Activated CD8-positive, alpha-beta memory T cell treated with anti-CD3 and anti-CD28 coated beads for 24 hours (primary cell): ENCODE measurements around the gene NBEAL2.

Experiments
- DNase-seq: peaks from one replicate; pipeline ENCODE4 v3.0.0-alpha.2; 2020

NBEAL2 gene

DNA sequence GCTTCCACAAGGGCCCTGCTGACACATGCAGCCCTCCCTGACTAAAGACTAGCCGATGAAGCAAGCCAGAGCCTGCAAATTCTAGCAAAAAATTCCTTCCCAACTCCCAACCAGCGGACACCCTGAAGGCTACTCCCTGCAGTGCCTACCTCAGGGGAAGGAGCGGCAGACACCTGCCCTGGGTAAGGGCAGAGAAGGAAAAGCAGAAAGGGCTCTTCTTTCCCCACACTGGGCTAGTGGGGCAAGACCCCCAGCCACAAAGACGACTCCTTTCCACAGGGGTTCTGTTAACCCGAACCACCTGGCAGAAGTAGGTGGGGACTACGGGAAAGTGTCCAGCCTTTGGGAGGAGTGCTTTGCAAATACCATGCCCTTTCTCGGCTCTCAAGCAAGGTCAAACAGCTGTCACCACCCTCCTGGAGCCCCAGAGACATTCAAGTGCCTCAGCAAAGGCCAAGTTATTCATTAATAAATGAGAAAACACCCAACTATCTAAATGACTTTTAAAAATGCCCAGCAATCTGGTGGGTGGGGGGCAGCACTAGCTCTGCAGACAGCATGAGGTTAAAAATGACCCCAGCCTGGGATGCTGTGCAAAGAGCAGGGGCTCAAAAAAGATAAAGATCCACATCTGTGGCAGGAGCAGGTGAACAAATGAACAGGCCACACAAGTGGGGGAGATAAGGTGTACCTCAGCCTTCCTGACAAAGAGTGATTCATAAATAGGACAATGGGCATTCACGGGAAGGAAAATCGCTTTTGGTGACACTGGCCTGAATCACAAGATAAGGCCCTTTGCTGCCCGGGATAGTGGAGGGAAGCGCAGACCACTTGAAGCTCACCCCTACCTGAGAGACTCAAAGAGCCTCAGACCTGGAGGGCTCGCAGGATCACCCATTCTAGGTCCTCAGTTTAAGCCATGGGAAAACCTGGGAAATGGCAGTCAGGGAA lies 36.0 kb upstream of the NBEAL2 start:
- no peak for DNase-seq

DNA sequence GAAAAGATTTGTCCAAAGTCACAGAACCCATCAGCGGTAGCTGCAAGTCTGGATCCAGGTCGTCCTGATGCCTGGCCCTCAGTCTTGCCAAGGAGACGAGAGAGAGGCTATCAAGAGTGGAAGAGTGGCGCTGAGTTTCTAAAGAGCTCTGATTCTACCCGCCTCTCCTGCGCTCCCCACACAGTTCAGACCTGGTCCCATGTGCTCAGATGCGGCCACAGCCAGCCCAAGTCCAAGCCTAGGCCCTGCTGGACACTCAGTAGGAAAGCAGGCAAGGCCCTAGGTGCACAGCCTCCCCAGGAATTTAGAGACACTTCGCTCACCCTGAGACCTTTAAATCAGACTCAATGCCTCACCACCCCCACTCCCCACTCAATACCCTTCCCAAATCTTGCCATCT lies 35.3 kb upstream of the NBEAL2 start:
- no peak for DNase-seq

DNA sequence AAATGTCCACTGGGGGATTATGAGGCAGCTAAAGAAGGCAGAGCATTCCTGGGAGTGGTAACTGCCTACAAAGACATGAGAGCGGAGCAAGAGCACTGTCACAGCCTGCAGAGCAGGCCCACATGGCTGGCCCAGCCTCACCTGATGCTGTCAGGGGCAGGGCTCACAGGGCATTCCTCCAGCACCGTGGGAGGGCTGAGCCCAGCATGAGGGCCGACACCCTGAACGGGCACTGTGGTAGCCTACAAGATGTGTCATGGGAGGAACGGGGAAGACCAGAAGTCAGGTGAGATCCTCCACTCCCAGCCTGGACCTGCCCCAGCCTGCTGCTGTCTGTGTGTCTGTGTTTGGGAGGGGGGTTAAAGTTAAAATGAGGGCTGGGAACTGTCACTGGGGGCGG lies 33.0 kb upstream of the NBEAL2 start:
- no peak for DNase-seq

DNA sequence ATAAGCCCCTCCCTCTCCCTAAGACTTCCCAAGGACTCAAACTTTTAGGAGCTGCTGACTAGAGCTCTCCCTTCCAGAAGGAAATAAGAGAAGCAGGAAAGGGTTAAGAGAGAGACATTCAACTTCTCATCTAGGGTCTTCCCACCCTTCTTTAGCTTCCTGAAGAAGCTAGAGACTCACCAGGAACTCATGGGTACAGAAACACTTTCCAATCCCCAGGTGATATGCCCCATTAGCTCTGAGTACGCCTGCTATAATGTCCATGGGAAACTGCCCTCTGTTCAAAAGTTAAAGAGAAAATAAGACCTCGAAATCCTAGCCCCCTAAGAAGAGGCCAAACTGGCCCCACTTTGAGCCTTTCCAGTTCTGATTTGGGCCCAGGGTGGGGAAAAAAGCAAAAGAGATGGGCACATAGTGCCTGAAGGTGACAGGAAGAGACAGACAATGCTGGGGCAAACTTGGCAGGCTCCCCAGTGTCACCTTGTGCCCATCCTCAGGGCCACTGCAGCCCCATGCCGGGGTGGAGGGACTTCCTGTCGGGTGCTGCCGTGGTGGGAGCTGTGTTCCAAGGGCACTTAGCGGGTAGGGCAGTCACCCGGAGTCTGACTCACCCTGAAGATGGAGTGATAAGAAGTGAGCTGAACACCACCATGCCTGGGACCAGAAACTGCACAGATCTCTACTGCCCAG lies 32.5 kb upstream of the NBEAL2 start:
- peak; percentile 75 for DNase-seq

DNA sequence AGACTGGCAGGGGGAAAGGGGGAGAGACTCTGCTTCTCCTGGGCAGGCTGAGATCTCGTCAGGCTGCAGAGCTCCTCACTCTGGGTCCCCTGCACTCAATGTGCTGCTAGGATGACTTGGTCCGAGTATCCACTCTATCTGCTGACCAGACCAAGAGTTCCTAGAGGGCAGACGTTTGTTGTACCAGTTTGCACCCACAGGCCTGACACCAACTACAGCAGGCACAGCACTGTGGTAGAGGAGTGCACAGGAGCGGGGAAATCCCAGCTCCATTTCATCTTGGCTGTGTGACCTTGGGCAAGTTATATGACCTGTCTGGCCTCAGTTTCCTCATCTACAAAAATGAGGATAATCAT lies 31.9 kb upstream of the NBEAL2 start:
- no peak for DNase-seq

DNA sequence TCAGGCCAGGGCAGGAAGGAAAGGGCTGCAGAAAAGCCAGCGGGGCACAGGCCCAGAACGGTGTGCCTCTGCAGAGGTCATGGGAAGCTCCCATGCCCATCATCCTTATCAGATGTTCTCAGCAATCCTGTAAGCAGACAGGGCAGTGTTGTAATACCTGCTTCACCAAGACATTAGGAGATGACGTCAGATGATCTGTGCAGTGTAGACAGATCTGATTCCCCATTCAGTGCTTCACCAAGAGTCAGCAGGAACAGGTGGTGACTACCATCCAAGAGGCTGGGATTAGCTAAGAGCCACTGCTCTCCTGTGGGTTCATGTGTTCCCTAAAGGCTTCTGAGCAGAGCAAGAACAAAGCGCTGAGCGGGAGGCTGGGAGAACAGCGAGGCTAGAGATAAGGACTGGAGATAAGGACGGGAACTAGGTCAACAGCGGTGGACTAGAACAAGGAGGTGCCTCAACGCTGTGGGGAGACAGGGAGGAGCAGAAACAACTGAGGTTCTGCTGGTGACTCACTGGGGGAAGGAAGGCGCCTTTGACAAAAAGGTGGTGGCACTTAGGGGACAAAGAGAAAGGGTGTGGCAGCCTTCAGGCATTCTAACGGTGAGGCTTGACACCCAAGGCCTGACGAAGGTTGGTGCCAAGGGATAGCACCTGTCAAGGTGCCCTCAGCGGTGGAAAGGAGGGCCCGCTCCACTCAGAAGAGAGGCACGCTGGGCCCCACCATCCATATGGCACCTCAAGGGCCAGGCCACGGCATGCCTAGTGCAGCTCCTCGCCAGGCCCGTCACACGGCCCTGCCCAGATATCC lies 31.3 kb upstream of the NBEAL2 start:
- DNase-seq, result peak; percentile 78

DNA sequence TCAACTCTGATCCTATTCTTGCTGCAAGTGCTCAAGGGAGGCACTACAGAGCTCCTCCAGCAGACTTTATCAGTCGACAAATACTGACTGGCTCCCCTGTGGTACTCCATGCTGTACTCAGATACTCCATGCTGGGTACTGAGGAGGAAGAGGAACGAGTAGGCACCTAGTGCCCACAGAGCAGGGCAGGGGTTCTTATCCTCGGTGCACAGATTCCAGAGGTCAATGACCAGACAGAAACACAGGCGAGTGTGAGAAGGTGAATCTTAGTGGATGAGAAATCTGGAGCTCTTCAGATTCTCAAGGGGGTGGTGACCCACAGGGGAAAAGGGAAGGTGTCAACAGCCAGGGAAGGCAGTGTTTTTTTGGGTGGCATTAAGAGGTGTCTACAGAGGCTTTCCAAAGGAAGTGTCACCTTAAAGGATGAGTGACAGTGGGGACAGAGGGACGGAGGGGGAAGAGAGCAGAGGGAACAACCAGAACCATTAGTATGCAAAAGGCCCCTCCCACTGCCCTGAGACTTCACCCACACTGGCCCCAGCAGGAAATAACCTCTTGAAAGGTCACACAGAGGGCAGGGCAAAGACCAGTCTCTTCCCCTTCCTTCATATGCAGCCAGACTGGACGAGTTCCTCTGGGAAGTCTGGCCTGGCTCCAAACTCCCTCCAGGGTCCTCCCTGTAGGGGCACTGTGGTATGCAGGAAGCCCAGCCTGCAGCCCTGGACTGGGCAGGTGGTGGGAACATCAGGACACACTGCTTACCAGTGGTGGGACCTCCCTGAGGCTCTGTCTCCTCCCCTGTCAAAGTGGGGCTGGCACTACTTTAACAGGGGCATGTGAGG lies 30.4 kb upstream of the NBEAL2 start:
- no peak for DNase-seq

DNA sequence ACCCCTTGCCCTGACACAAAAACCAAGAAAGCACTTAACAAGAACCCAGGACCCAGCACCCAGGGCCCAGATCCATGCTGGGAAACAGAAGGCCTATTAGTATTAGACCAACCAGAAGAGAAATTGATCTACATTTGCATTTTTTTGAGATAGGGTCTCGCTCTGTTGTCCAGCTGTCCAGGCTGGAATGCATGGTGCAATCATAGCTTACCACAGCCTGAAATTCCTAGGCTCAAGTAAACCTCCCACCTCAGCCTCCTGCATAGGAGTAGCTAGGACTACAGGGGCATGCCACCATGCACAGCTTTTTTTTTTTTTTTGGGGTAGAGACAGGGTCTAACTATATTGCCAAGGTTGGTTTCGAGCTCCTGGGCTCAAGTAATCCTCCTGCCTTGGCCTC lies 29.3 kb upstream of the NBEAL2 start:
- no peak for DNase-seq

DNA sequence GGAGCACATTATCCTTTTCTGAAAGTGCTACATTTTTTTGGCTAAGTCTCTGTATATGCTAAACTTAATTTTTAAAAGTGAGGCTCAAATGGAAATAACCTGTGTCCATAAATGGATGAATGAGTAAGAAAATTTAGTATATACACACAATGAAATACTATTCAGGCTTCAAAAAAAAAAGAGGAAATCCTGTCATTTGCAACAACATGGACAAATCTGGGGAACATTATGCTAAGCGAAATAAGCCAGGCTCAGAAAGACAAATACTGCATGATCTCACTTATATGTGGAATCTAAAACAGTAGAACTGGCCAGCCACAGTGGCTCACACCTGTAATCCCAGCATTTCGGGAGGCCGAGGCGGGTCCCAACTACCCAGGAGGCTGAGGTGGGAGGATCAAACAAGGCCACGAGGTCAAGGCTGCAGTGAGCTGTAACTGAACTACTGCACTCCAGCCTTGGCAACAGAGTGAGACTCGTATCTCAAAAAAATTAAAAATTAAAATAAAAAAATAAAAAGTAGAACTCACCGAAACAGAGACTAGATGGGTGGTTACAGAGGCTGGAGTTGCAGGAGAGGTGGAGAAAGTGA lies 28.7 kb upstream of the NBEAL2 start:
- DNase-seq, result no peak

DNA sequence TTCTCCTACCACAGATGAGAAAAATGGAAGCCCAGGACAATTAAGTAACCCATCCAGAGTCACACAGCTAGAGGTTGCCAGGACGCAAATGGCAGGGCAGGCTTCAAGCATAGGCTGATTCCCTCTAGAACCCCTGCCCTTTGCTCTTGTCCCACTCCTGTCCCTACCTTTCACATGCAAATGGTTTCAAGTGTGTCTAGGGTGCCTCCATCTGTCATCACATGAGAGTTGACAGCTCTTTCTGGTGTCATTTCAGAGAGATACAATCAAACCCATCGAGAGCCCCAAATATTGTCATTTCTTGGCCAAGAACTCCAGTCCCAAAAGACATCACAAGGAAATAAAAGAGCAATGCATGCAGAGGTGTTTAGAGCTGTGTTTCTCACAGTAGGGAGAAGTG lies 26.7 kb upstream of the NBEAL2 start:
- DNase-seq, result no peak

DNA sequence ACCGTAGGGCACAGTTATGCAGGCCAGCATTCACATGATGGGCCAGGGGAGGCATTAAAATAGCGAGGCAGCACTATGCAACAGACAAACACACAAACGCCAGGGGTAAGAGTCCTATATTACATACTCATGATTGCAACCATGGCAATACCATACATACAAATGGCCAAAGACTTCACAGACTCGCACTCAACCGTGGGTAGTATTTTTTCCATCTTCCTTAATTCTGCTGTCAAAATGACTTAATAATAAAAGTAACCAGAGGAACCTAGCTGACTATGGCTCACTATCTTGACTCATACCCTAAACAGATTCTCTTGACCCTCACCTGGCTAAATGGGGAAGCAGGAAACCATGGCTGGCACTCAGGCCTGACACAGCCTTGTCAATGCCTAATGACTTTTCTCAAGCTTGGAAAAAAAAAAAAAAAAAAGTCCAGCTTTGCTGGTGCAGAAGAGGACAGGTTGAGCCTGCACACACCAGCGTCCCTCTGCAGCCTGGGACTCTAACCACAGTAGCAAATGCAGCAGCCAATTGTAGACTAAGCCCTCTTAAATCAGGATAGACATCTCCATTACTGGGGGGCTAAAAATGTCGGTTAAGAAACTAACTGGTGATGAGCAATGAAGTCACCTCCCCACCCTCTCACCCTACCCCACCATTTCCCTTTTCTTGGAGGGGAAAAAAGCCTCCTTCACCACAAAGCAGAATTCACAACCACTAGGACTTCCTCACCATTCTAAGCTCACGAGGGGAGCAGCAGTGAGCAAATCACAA lies 26.0 kb upstream of the NBEAL2 start:
- no peak for DNase-seq

DNA sequence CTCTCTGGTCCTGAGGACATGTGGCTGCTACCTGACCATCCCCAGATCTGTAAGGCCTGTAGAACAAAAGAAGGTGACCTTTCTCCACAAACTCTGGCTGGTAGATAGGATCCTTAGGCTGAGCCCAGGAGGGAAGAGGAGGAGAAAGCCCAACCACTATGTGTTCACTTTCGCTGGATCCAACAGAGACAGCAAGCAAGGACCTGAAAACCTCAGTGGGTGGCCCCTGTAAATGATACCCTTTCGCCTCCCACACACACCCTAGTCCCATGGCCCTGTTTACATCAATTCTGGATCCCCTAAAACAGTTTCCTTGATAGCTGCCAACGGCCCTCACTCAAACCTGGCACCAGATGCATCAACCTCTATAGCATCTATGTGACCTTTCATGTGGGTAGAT lies 25.3 kb upstream of the NBEAL2 start:
- DNase-seq, result no peak

DNA sequence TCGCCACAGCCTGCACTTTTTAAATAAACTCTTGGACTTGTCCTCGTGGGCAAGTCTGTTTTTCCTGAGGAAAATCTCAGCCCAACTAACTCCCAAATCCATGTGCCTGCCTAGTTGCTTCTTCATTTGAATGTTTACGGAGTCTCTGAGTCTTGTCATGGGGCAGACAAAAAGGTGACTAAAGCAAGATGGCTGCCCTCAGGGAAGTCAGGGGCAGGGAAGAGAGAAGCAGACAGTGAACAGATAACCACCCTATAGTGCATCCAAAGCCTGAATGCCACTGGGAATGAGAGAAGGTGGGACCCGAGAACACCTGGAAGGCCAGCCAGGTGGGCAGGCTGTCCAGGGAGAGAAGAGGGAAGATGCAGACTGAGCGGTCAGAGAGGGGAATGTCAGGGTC lies 24.3 kb upstream of the NBEAL2 start:
- no peak for DNase-seq

DNA sequence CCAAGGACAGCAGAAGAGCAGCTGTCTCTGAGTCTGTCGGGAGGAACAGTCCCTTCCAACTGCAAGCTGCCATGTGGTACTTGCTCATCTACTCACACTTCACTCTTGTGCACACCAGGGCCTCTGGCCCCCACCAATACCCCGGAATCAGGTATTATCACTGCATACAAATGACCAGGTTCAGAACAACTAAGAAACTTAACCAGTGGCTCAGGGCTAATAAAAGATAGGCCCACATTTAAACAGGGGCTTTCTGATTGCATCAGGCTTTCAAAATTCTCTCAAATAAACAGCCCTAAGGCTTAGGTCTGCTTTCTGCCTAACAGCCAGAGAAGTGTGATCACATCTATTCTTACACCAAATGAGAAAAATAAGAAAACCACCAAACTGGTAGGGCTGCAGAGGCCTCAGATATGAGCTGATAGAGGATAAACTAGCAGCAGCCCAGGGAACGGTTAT lies 23.6 kb upstream of the NBEAL2 start:
- DNase-seq, result no peak

DNA sequence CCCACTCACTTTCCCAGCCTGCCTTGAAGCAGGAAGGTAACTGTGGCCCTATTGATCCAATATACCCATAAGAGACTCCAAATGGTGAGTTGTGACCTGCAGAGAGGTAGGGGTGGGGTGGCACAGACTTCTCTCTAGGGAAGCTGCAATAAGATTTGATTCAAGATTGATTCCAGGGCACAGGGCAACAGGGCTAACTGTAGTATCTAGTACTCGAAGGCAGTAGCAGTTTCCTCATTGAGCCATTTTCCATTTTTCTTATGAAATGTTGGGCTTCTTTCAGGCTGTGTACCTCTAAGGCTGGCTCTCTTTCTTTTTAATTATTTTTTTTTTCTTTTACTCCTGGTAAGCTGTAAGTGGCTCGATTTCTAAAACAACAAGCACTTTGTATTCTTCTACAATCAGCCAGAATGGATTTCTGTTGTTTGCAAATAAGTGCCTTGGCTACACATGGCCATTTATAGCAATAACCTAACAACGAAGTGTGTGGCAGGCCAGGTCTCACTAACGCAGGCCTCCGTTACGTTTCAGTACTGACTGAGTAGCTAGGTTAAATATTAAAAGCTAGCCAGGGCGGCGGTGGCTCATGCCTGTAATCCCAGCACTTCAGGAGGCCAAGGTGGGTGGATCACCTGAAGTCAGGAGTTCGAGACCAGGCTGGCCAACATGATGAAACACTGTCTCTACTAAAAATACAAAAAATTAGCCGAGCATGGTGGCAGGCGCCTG lies 22.2 kb upstream of the NBEAL2 start:
- no peak for DNase-seq

DNA sequence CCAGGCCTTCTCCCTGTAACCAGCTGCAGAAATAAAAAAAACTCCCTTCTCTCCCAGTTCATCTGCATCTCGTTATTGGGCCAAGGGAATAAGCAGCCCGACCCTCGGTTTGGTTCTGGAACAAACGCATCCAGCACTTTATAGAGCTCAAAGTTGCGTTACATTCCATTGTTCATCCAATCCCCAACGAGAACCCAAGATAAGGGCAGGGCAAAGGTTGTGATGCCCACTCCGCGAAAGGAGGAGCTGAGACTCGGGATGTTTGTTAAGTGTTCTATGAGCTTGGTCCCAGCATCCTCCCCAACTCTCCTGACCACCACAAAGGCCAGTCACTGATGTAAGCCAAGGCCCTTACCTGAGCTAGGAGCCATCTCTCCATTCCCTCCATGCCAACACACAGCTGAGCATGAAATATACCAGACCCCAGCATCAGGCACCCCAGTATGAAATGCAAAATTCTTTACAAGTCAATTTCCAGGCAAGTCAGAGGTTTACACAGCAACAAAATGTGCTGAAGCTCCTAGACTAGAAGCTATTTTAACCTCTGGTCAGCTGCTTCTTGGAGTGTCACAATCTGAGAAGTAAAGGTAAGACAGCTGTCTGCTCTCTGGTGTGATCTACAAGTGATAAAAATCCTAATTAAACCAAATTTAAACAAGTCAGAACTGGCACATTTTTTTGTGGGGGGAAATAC lies 20.9 kb upstream of the NBEAL2 start:
- no peak for DNase-seq

DNA sequence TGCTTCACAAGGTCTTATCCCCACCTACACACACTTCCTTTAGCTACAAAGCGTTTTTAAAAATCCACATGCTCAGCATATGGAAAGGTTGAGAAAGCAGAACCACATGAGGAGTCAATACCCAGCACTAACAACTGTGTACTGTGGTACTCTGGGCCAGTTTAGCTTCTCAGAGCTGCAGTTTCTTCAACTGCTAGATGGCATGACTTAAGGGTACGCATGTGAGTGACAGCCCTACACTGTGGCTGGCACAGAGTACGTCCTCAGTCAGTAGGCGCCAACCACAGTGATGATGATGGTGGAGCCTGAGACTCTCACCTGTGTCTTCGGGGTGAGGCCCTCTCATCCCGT lies 20.3 kb upstream of the NBEAL2 start:
- DNase-seq, result peak; percentile 78

DNA sequence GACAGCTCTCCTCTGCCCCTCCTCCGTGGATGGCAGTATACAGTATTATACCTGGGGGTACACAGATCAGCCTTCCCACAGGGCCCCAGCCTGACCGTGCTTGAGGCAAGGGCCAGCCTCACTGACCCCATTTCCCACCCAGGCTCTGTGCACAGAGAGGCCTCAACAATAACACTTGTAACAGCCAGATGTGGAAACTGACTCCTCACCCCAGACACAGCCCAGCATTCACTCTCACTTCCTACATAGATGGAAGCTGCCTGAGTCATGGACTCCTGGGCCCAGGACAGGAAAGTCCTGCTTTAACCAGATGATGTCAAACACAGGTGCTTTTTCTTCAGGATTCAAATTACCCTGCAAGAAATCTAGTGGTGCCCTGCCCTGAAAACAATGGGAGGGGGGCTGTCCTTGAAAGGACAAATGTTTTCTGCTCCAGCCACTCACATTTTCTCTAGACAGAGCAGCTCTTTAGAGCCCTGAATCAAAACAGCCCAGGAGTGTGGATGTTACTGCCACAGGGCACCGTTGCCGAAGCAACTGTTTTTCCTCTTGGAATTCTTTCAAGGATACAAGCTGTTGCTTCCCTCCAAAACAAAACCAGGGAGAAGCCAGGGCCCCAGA lies 19.3 kb upstream of the NBEAL2 start:
- DNase-seq, result no peak

DNA sequence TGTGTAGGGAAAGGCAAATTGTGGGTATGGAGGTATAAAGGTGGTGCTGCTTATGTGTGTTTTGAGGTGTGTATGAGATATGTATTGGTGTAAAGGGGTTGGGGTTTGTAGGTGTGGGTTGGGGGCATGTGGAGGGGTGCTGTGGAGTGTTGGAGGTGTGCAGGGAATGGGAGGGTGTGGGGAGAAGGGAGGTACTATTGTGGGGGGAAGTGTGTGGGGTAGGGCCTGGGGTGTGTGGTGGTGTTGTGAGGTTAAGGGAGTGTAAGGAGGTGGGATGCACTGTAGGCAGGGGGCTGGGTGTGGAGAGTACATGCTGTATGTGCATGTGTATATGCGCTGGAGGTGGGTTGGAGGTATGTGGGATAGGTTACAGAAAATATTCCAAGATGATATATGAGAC lies 18.6 kb upstream of the NBEAL2 start:
- DNase-seq, result no peak

DNA sequence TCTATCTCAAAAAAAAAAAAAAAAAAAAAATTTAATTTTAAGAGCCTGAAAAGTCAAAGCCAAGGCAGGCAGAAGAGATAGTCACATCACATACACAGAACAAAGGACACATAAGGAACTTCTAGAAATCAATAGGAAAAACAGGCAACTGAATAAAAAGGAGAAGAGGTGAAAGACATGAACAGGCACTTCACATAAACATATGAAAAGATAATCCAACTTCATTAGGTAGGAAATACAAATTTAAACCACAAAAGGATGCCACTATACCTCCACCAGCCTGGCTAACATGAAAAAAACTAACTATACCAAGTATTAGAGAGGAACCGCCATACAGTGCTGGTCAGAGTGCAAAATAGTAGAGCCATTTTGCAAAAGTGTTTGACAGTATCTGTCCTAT lies 17.0 kb upstream of the NBEAL2 start:
- DNase-seq, result no peak
